Mesothelial cell of epicardium (in vitro differentiated cells): ENCODE results near the gene ACVR2A. TPM values are rescaled to one million over a fixed set of nuclear protein-coding genes. Genes with fewer than 3 reads are reported as not detected.

Experiments
- DNase-seq, 2 experiments: peaks; one replicate each; pipeline ENCODE4 v3.0.0; 2021; ENCODE audit warnings: low spot score in 2 of 2; ENCODE audit not compliant: unreplicated experiment in 2 of 2
- H3K27ac Mint-ChIP-seq: 2 replicates; pipeline ENCODE4 v1.8.0; 2021; ENCODE audit warnings: mixed read lengths
- H3K27me3 Mint-ChIP-seq: 2 replicates; pipeline ENCODE4 v1.8.0; 2021; ENCODE audit warnings: low read depth, mixed read lengths
- H3K36me3 Mint-ChIP-seq: 2 replicates; pipeline ENCODE4 v1.8.0; 2021; ENCODE audit warnings: mixed read lengths
- H3K4me1 Mint-ChIP-seq: 2 replicates; pipeline ENCODE4 v1.8.0; 2021; ENCODE audit warnings: mixed read lengths
- H3K4me3 Mint-ChIP-seq: 2 replicates; pipeline ENCODE4 v1.8.0; 2021; ENCODE audit warnings: mild to moderate bottlenecking, moderate library complexity, mixed read lengths
- H3K9me3 Mint-ChIP-seq: 2 replicates; pipeline ENCODE4 v1.8.0; 2021; ENCODE audit warnings: mixed read lengths
- CTCF ChIP-seq: fragments of 200-600 bp; sonication (generic); IDR thresholded peaks from one replicate; pipeline ENCODE4 v1.5.0; 2021; ENCODE audit warnings: antibody characterized with exemption; ENCODE audit not compliant: unreplicated experiment
- total RNA-seq: library from RNA; stranded (reverse); gene quantifications from 3 replicates; pipeline ENCODE4 v1.2.1, GENCODE V29; 2021

Gene ACVR2A
- total RNA-seq, 1 donor from 2014 or later, result 33.3 TPM

GRCh38 chr2:147923846-147924245 is 79.0 kb downstream of the ACVR2A start:
- DNase-seq, result no peak
- no peaks in the 10 kb centered on the region for H3K27me3 Mint-ChIP-seq

GRCh38 chr2:147924647-147925046 is 79.8 kb downstream of the ACVR2A start:
- Mint-ChIP-seq H3K4me3 (no peak overlapping the region), H3K27ac (no peak overlapping the region), H3K27me3 (no peaks in the 10 kb centered on the region), H3K9me3 (no peaks in the 10 kb centered on the region), H3K4me1 (peaks cover 10% of the 10 kb centered on the region), H3K36me3 (peaks cover 19% of the 10 kb centered on the region)
- no peak for DNase-seq
- TF ChIP-seq CTCF, result no peak

More at GRCh38 chr2:147923846-147924245, 79.0 kb downstream of the ACVR2A start:
- no peak for TF ChIP-seq CTCF
- H3K27ac Mint-ChIP-seq, result no peak overlapping the region
- peaks cover 26% of the 10 kb centered on the region for H3K36me3 Mint-ChIP-seq
- peaks cover 10% of the 10 kb centered on the region for H3K4me1 Mint-ChIP-seq
- H3K9me3 Mint-ChIP-seq, result no peaks in the 10 kb centered on the region
- H3K4me3 Mint-ChIP-seq, result no peak overlapping the region

GRCh38 chr2:147925886-147926285 is 81.1 kb downstream of the ACVR2A start:
- no peaks in the 10 kb centered on the region for H3K9me3 Mint-ChIP-seq
- H3K27ac Mint-ChIP-seq, result peak overlapping the region; percentile 48
- no peak for TF ChIP-seq CTCF
- peaks cover 10% of the 10 kb centered on the region for H3K4me1 Mint-ChIP-seq
- no peaks in the 10 kb centered on the region for H3K27me3 Mint-ChIP-seq
- no peak overlapping the region for H3K4me3 Mint-ChIP-seq
- no peak for DNase-seq
- H3K36me3 Mint-ChIP-seq, result peaks cover 16% of the 10 kb centered on the region

DNA sequence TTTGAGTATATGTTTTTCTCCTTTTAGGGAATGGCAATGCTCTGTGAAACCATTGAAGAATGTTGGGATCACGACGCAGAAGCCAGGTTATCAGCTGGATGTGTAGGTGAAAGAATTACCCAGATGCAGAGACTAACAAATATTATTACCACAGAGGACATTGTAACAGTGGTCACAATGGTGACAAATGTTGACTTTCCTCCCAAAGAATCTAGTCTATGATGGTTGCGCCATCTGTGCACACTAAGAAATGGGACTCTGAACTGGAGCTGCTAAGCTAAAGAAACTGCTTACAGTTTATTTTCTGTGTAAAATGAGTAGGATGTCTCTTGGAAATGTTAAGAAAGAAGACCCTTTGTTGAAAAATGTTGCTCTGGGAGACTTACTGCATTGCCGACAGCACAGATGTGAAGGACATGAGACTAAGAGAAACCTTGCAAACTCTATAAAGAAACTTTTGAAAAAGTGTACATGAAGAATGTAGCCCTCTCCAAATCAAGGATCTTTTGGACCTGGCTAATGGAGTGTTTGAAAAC is 82.3 kb downstream of the ACVR2A start:
- TF ChIP-seq CTCF, result no peak
- H3K36me3 Mint-ChIP-seq, result peaks cover 16% of the 10 kb centered on the region

GRCh38 chr2:147933931-147934330 is 89.1 kb downstream of the ACVR2A start:
- Mint-ChIP-seq H3K27ac (no peak overlapping the region), H3K4me3 (no peak overlapping the region), H3K9me3 (no peaks in the 10 kb centered on the region), H3K36me3 (peaks cover 27% of the 10 kb centered on the region), H3K27me3 (no peaks in the 10 kb centered on the region), H3K4me1 (no peaks in the 10 kb centered on the region)
- DNase-seq, result no peak
- no peak for TF ChIP-seq CTCF

More for the DNA sequence above, 82.3 kb downstream of the ACVR2A start:
- DNase-seq, result no peak
- Mint-ChIP-seq H3K4me1 (peaks cover 10% of the 10 kb centered on the region), H3K4me3 (no peak overlapping the region), H3K27ac (no peak overlapping the region), H3K9me3 (no peaks in the 10 kb centered on the region), H3K27me3 (no peaks in the 10 kb centered on the region)
